GM12878 (cell line): ENCODE results near the gene DAD1. TPM values are rescaled to one million over a fixed set of nuclear protein-coding genes. Genes with fewer than 3 reads are reported as not detected.
A peak's percentile ranks its signal among the peaks of the same experiment; 100 is the strongest.

Experiments used
- ATAC-seq: fragments of 200-7000 bp; cut with Tn5 transposase; 3 replicates; pipeline ENCODE4 v1.9.1; 2020; ENCODE audit warnings: mild to moderate bottlenecking, moderate library complexity
- BruUV-seq: library from RNA; stranded (reverse); fragments of 400-500 nt; replicated peaks from 2 replicates; lab custom pipeline; 2021; lab: Mats Ljungman, UMichigan
- CTCF ChIA-PET: fragments of 300-600 bp; sonication (Branson Sonifier 250); formaldehyde crosslinking; extraction: SDS; loops from one replicate; lab custom pipeline; 2021; ENCODE audit warnings: inconsistent platforms; lab: Yijun Ruan, JAX
- POLR2A ChIA-PET: fragments of 350-600 bp; formaldehyde crosslinking; extraction: SDS; loops from one replicate; lab custom pipeline; 2021; ENCODE audit warnings: inconsistent platforms; lab: Charles Lee
- RAD21 ChIA-PET: fragments of 300-600 bp; sonication (Branson Sonifier 250); formaldehyde crosslinking; loops from one replicate; lab custom pipeline; 2023; ENCODE audit warnings: antibody characterized with exemption; ENCODE audit not compliant: unreplicated experiment; lab: Charles Lee
- SMC1A ChIA-PET: fragments of 300-600 bp; sonication (Branson Sonifier 250); formaldehyde crosslinking; loops from one replicate; lab custom pipeline; 2023; ENCODE audit not compliant: unreplicated experiment, uncharacterized antibody; lab: Charles Lee
- DNase-seq: peaks from one replicate; pipeline ENCODE4 v3.0.0-alpha.2; 2011; ENCODE audit warnings: low read depth, low spot score
- FAIRE-seq: peaks from 3 replicates; lab custom pipeline; 2011; peaks lifted over from hg19 to GRCh38; lab: Jason Lieb, UNC
- H2AFZ ChIP-seq: 2 replicates; pipeline ENCODE4 v1.6.0; 2011; ENCODE audit warnings: low read depth, low read length, control low read depth; ENCODE audit not compliant: control insufficient read depth
- H3K27ac ChIP-seq: 2 replicates; pipeline ENCODE4 v1.5.1; 2011; ENCODE audit warnings: control low read depth; ENCODE audit not compliant: control insufficient read depth, insufficient read depth
- H3K27me3 ChIP-seq, 2 experiments: replicated peaks in 1 of 2; 2 replicates each; pipeline versions ENCODE4 v1.6.0 to v1.6.1; 2011; ENCODE audit warnings: low read length in 1 of 2; ENCODE audit not compliant: control insufficient read depth in 2 of 2, insufficient read depth in 2 of 2
- H3K36me3 ChIP-seq, 2 experiments: 2 replicates each; pipeline ENCODE4 v1.5.1; 2011; ENCODE audit warnings: low read length in 1 of 2; ENCODE audit not compliant: control insufficient read depth in 2 of 2, insufficient read depth in 2 of 2
- H3K4me1 ChIP-seq: 2 replicates; pipeline ENCODE4 v1.6.1; 2011; ENCODE audit warnings: mild to moderate bottlenecking, low read length, moderate library complexity, mixed read lengths; ENCODE audit not compliant: control insufficient read depth, insufficient read depth
- H3K4me2 ChIP-seq: 2 replicates; pipeline ENCODE4 v1.6.0; 2011; ENCODE audit warnings: control low read depth; ENCODE audit not compliant: control insufficient read depth, insufficient read depth
- H3K4me3 ChIP-seq: fragments of 200-600 bp; sonication (generic); 2 replicates; pipeline ENCODE4 v1.5.1; 2016
- H3K79me2 ChIP-seq: 2 replicates; pipeline ENCODE4 v1.6.0; 2011; ENCODE audit warnings: low read length; ENCODE audit not compliant: control insufficient read depth, insufficient read depth
- H3K9ac ChIP-seq: 2 replicates; pipeline ENCODE4 v1.8.0; 2011; ENCODE audit warnings: low read length, control low read depth, mixed read lengths; ENCODE audit not compliant: control insufficient read depth, insufficient read depth
- H3K9me3 ChIP-seq: replicated peaks from 3 replicates; pipeline ENCODE4 v1.5.1; 2011; ENCODE audit warnings: mild to moderate bottlenecking, low read length; ENCODE audit not compliant: control insufficient read depth, insufficient read depth
- H4K20me1 ChIP-seq: 2 replicates; pipeline ENCODE4 v1.6.0; 2011; ENCODE audit not compliant: control insufficient read depth, insufficient read depth
- CEBPB ChIP-seq, 2 experiments: fragments of 150-350 bp in 1 of 2; IDR thresholded peaks; 2 replicates each; pipeline ENCODE4 v1.6.1; 2012 to 2014; ENCODE audit warnings: low read depth in 2 of 2, low read length in 2 of 2, borderline replicate concordance in 1 of 2, inconsistent platforms in 1 of 2
- CHD2 ChIP-seq: IDR thresholded peaks from 2 replicates; pipeline ENCODE4 v1.6.1; 2011; ENCODE audit warnings: low read depth, low read length, improper control_type of control experiment, borderline replicate concordance
- E2F4 ChIP-seq: IDR thresholded peaks from 2 replicates; pipeline ENCODE4 v1.6.1; 2012; ENCODE audit warnings: low read depth, low read length, improper control_type of control experiment
- EED ChIP-seq: sonication (generic); IDR thresholded peaks from 2 replicates; pipeline ENCODE4 v1.6.1; 2016; ENCODE audit warnings: antibody characterized with exemption, low read depth
- EGR1 ChIP-seq, 2 experiments: IDR thresholded peaks; 1 replicate in 1 of 2; 2 replicates in 1 of 2; pipeline ENCODE4 v1.6.1; 2011 to 2012; ENCODE audit warnings: low read depth in 2 of 2, low read length in 2 of 2, borderline replicate concordance in 1 of 2, mild to moderate bottlenecking in 1 of 2, moderate library complexity in 1 of 2
- FOS ChIP-seq: IDR thresholded peaks from 3 replicates; pipeline ENCODE4 v1.6.1; 2011; ENCODE audit warnings: borderline replicate concordance; ENCODE audit not compliant: insufficient read length; ENCODE audit errors: extremely low read depth
- HCFC1 ChIP-seq: fragments of 150-350 bp; IDR thresholded peaks from 2 replicates; pipeline ENCODE4 v1.6.1; 2014; ENCODE audit warnings: low read length
- HDAC6 ChIP-seq: fragments of 200-600 bp; sonication (generic); IDR thresholded peaks from one replicate; pipeline ENCODE4 v1.8.0; 2017; ENCODE audit warnings: antibody characterized with exemption; ENCODE audit not compliant: unreplicated experiment
- IRF4 ChIP-seq: IDR thresholded peaks from 2 replicates; pipeline ENCODE4 v1.6.1; 2011; ENCODE audit warnings: low read depth, low read length
- NBN ChIP-seq: fragments of 450-650 bp; IDR thresholded peaks from 2 replicates; pipeline ENCODE4 v1.6.1; 2016
- NR2F1 ChIP-seq: fragments of 450-650 bp; conservative IDR thresholded peaks from 2 replicates; pipeline ENCODE4 v1.6.1; 2017; ENCODE audit warnings: mild to moderate bottlenecking
- PRDM15 ChIP-seq: fragments of 450-650 bp; formaldehyde crosslinking; IDR thresholded peaks from 2 replicates; pipeline ENCODE4 v1.4.0; 2020; ENCODE audit warnings: mild to moderate bottlenecking, moderate library complexity
- RAD21 ChIP-seq: IDR thresholded peaks from 2 replicates; pipeline ENCODE4 v1.6.1; 2011; ENCODE audit warnings: mild to moderate bottlenecking, low read depth, low read length, moderate library complexity; ENCODE audit not compliant: insufficient read depth
- SMAD1 ChIP-seq: fragments of 450-650 bp; IDR thresholded peaks from 2 replicates; pipeline ENCODE4 v1.6.1; 2018; ENCODE audit warnings: mild to moderate bottlenecking, low read depth; ENCODE audit not compliant: partially characterized antibody
- TBL1XR1 ChIP-seq: IDR thresholded peaks from 2 replicates; pipeline ENCODE4 v1.6.1; 2012; ENCODE audit warnings: low read depth, low read length, improper control_type of control experiment
- ZNF217 ChIP-seq: fragments of 450-650 bp; IDR thresholded peaks from 2 replicates; pipeline ENCODE4 v1.6.1; 2017; ENCODE audit warnings: antibody characterized with exemption, mild to moderate bottlenecking
- ZNF274 ChIP-seq: IDR thresholded peaks from one replicate; pipeline ENCODE4 v1.8.0; 2011; ENCODE audit not compliant: insufficient read length, insufficient read depth
- in situ Hi-C: fragments of 300-500 bp; cut with MboI; formaldehyde crosslinking; loops from 9 replicates; pipeline ENCODE4 v1.14.3; 2018; ENCODE audit warnings: mixed read lengths
- intact Hi-C: fragments of 100-400 bp; cut with micrococcal nuclease; formaldehyde crosslinking; loops from one replicate; pipeline ENCODE4 v1.14.2; 2022; ENCODE audit not compliant: unreplicated experiment
- polyA plus RNA-seq, 11 experiments: library from polyadenylated mRNA; depleted of rRNA in 4 of 11; unstranded in 6 of 11; stranded (reverse) in 5 of 11; fragments of >200 nt; fragmentation: Nextera tagmentation in 4 of 11; fragmentation: Illumina TruSeq in 1 of 11; extraction: Ambion mirVana in 4 of 11; extraction: Trizol in 1 of 11; gene quantifications; 1 replicate in 1 of 11; 2 replicates in 10 of 11; pipeline versions ENCODE4 v1.2.1 to v1.2.3, GENCODE V29; 2011 to 2016; ENCODE audit warnings: inconsistent platforms in 2 of 11, missing spikeins in 2 of 11, low read depth in 1 of 11
- total RNA-seq, 4 experiments: library from RNA; depleted of rRNA in 3 of 4; stranded (reverse); fragments of >200 nt in 3 of 4; fragmentation: Illumina TruSeq in 1 of 4; extraction: Trizol in 1 of 4; gene quantifications; 2 replicates each; pipeline versions ENCODE4 v1.2.1 to v1.2.3, GENCODE V29; 2013 to 2021

Gene DAD1
- total and polyA plus RNA-seq, 10 of the 15 experiments (the other 5 are each of a cell fraction or from before 2014, with no cell fraction given) = 161 to 920 (median 319) TPM

- TF ChIP-seq CHD2 (peak; percentile 71), TBL1XR1 (0 out of 2 replicates have a peak, but pooled peaks have one; percentile 17), NBN (peak; percentile 57; the same call in 1 of the 2 replicates), ZNF274 (no peak), CEBPB (IDR thresholded peaks at IDR 0.05; ENCODE audit: borderline replicate concordance in 1 of 2, low read depth in 2 of 2, low read length in 2 of 2) (no peak), E2F4 (no peak), EED (peak; percentile 97), EGR1 (IDR thresholded peaks at IDR 0.05; ENCODE audit: borderline replicate concordance in 1 of 2, low read depth in 2 of 2, low read length in 2 of 2) (peak in 1 of 2 experiments; percentile 84; a peak in 1 of 3 replicates)
- TF ChIP-seq, all 136 proteins: peak for 65
Measured at GRCh38 chr14:22536853-22537338, 52.1 kb downstream of the DAD1 start (continued).

GRCh38 chr14:22535916-22536315 lies 53.1 kb downstream of the DAD1 start:
- no peaks in the 10 kb centered on the region for H3K9me3 ChIP-seq
- H3K36me3 ChIP-seq = peaks cover 3 to 9% of the 10 kb centered on the region in 2 experiments
- FAIRE-seq = no peak
- DNase-seq = no peak
- peaks cover 80% of the 10 kb centered on the region for H3K4me1 ChIP-seq
- CTCF ChIA-PET = interaction anchor here (0.8 to 6.5 kb wide), 16 partner anchors 11 to 217 kb away, joined by 3 to 58 read pairs (median 4); no protein-coding TSS in a partner anchor
- H4K20me1 ChIP-seq = no peaks in the 10 kb centered on the region
- SMC1A ChIA-PET = interaction anchor here (1.0 to 12.3 kb wide), 14 partner anchors 11 to 151 kb away, joined by 3 to 399 read pairs (median 14); no protein-coding TSS in a partner anchor
- peak overlapping the region; percentile 97 for H3K27ac ChIP-seq
- intact Hi-C loops (loop anchor here (2.0 kb wide), 1 partner anchor 45 kb away; no protein-coding TSS in a partner anchor), in situ Hi-C loops (no loop called here)
- RAD21 ChIA-PET = interaction anchor here (0.8 to 8.1 kb wide), 21 partner anchors 11 to 145 kb away, joined by 3 to 71 read pairs (median 6); no protein-coding TSS in a partner anchor
- BruUV-seq = no TSS peak
- no peaks in the 10 kb centered on the region for H3K27me3 ChIP-seq
- ATAC-seq = peak; percentile 35
- H2AFZ ChIP-seq = no peak overlapping the region
- POLR2A ChIA-PET = interaction anchor here (0.6 to 12.2 kb wide), 11 partner anchors 15 to 59 kb away, joined by 3 to 339 read pairs (median 11); no protein-coding TSS in a partner anchor
- H3K4me2 ChIP-seq = peak overlapping the region; percentile 26
- no peak overlapping the region for H3K4me3 ChIP-seq
- peaks cover 62% of the 10 kb centered on the region for H3K79me2 ChIP-seq
- peak overlapping the region; percentile 17; the same call in 1 of the 2 replicates for H3K9ac ChIP-seq
- TF ChIP-seq FOS (no peak), RAD21 (no peak), NR2F1 (no peak), HCFC1 (no peak), PRDM15 (CRISPR knock-in tag) (no peak), SMAD1 (no peak), IRF4 (no peak), ZNF217 (no peak), HDAC6 (no peak)
